GM19467 (cell line): ENCODE results near the gene NADK.

Experiments
- ATAC-seq: cut with Tn5 transposase; IDR thresholded peaks from one replicate; pipeline ENCODE4 v1.9.1; 2021; ENCODE audit warnings: mild to moderate bottlenecking, moderate library complexity; ENCODE audit not compliant: unreplicated experiment

The NADK gene

GRCh38 chr1:1777950-1778662, at the start of gene NADK:
NADK (minus strand) TSS chr1:1778470; CDS start chr1:1765406, 13,064 bp downstream.
- peak; percentile 31 for ATAC-seq

GRCh38 chr1:1827089-1827848, 49.0 kb upstream of the NADK start:
- no peak for ATAC-seq

GRCh38 chr1:1826356-1827088, 48.3 kb upstream of the NADK start:
- no peak for ATAC-seq

GRCh38 chr1:1825217-1825616, 46.9 kb upstream of the NADK start:
- ATAC-seq = no peak

GRCh38 chr1:1819762-1820161, 41.5 kb upstream of the NADK start:
- no peak for ATAC-seq

- no peak for ATAC-seq
Observed at GRCh38 chr1:1817221-1817620, 39.0 kb upstream of the NADK start.

- ATAC-seq = no peak
Observed at GRCh38 chr1:1815606-1816281, 37.5 kb upstream of the NADK start.

GRCh38 chr1:1809489-1809888, 31.2 kb upstream of the NADK start:
- ATAC-seq = no peak

GRCh38 chr1:1808206-1808605, 29.9 kb upstream of the NADK start:
- no peak for ATAC-seq

GRCh38 chr1:1806890-1807289, 28.6 kb upstream of the NADK start:
- no peak for ATAC-seq

GRCh38 chr1:1804301-1804700, 26.0 kb upstream of the NADK start:
- no peak for ATAC-seq

GRCh38 chr1:1802871-1803270, 24.6 kb upstream of the NADK start:
- ATAC-seq = no peak

GRCh38 chr1:1799716-1800115, 21.4 kb upstream of the NADK start:
- peak; percentile 81 for ATAC-seq

- ATAC-seq = no peak
Observed at GRCh38 chr1:1797731-1798341, 19.6 kb upstream of the NADK start.

GRCh38 chr1:1796466-1796865, 18.2 kb upstream of the NADK start:
- ATAC-seq = no peak

GRCh38 chr1:1794999-1795398, 16.7 kb upstream of the NADK start:
- ATAC-seq = no peak

- ATAC-seq = no peak
Observed at GRCh38 chr1:1793481-1794244, 15.4 kb upstream of the NADK start.

- ATAC-seq = no peak
Observed at GRCh38 chr1:1788646-1789431, 10.6 kb upstream of the NADK start.

GRCh38 chr1:1788136-1788535, 9.9 kb upstream of the NADK start:
- ATAC-seq = no peak
